Subcutaneous abdominal adipose tissue (tissue), 5 donors: ENCODE measurements around the gene NFYA.
A peak's percentile ranks its signal among the peaks of the same experiment; 100 is the strongest.

Source experiments
- H3K27ac ChIP-seq: one replicate; pipeline ENCODE4 v1.7.0; 2013; ENCODE audit warnings: low read depth, mild to moderate bottlenecking, inconsistent platforms, low read length, moderate library complexity
- H3K27me3 ChIP-seq, 5 donors: one replicate each; pipeline ENCODE4 v1.7.0; 2013; ENCODE audit warnings: low read length in 5 of 5, inconsistent platforms in 1 of 5; ENCODE audit not compliant: control insufficient read depth in 5 of 5, insufficient read depth in 4 of 5
- H3K36me3 ChIP-seq, 5 donors: one replicate each; pipeline ENCODE4 v1.7.0; 2013; ENCODE audit warnings: low read length in 5 of 5; ENCODE audit not compliant: control insufficient read depth in 5 of 5, insufficient read depth in 5 of 5
- H3K4me1 ChIP-seq, 5 donors: one replicate each; pipeline ENCODE4 v1.7.0; 2013; ENCODE audit warnings: low read length in 5 of 5, mild to moderate bottlenecking in 3 of 5, moderate library complexity in 1 of 5; ENCODE audit not compliant: control insufficient read depth in 5 of 5, insufficient read depth in 5 of 5
- H3K4me3 ChIP-seq, 5 donors: one replicate each; pipeline ENCODE4 v1.7.0; 2013; ENCODE audit warnings: low read length in 5 of 5, low read depth in 1 of 5
- H3K9ac ChIP-seq, 5 donors: one replicate each; pipeline ENCODE4 v1.7.0; 2013; ENCODE audit warnings: low read length in 5 of 5, mild to moderate bottlenecking in 4 of 5, moderate library complexity in 3 of 5
- H3K9me3 ChIP-seq, 5 donors: one replicate each; pipeline ENCODE4 v1.7.0; 2013; ENCODE audit warnings: low read length in 5 of 5; ENCODE audit not compliant: control insufficient read depth in 5 of 5
- donor health status: healthy.
- donor health status: healthy.
- donor health status: healthy.
- donor health status: healthy.
- donor health status: healthy.

Gene NFYA

DNA sequence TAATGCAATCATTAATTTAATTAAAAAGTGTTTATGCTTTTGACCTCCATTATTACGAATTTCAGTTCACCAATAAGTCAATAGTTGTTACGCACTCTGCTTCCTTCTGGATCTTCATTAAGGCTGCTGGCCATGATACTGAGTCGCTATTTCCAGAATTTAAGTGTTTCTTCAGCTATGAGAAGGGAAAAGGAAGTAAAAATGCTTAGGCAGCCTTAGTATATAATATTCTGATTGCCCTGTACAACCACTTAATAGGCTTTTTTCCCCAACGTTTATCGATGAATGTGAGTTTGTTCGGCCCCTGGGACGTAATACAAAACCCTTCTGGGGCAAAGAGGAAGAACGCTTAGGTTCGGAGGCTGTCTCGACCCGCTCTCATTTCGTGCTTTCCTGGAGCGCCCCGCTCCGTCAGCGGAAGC is 1.3 kb upstream of the NFYA start:
- Histone ChIP-seq H3K36me3 (peaks cover 6 to 16% (median 14%) of the 10 kb centered on the region in 5 donors), H3K27me3 (no peaks in the 10 kb centered on the region), H3K9ac (peak overlapping the region; percentile 96 to 100 (median 97)), H3K27ac (peak overlapping the region; percentile 100), H3K9me3 (no peaks in the 10 kb centered on the region), H3K4me3 (peak overlapping the region; percentile 83 to 94 (median 89)), H3K4me1 (peaks cover 6 to 31% (median 20%) of the 10 kb centered on the region in 5 donors)

DNA sequence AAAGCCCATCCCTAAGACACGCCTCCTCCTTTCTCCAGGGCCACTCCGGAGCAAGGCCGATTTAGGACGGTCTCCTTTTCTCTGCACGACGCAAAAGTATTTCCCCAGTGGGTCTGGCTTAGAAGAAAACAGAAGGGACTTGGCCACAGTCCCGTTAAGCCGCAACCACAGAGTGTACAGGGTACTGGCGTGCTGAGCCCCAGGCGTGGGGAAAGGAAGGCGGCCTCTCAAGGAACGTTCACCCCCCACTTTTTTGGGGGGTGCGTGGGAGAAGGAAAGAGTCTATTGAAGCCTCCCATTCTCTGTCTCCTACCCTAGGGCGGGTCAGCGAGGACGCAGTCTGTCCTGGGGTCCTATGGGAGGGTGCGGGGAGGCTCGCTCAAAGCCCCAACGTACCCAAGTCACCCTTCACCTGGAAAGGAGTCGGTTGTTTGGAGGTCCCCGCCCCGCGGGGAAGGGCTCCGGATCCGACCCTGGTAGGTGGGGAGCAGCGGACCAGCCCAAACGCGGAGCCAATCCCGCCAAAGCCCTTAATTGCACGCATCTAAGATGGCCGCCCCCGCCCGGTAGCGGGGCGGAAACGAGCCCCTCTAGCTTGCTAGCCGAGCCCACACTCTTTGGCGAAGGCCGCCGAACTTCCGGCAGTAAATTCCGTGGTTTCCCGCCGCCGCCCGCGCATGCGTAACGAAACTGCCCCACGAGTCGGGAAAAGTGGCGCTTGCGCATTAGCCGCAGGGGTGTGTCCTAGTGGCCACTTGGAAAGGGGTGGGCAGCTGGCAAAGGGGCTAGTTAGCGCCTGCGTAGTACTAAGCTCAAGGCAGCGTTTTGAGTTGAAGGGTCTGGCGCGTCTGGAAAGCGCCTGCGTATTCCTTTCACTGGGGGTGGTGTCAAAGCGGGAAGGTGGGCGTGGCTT is 595 bp upstream of the NFYA start, which contains the start of gene OARD1:
OARD1 (minus strand) TSS at position 434 of the 913 bp plus-strand sequence. CDS start 722 bp downstream, outside the sequence.
- Histone ChIP-seq H3K36me3 (peaks cover 6 to 16% (median 12%) of the 10 kb centered on the region in 5 donors), H3K9me3 (no peaks in the 10 kb centered on the region), H3K4me3 (peak within 1 kb of the TSS; percentile 88 to 94 (median 89)), H3K27me3 (no peaks in the 10 kb centered on the region), H3K27ac (peak within 1 kb of the TSS; percentile 100), H3K4me1 (peaks cover 6 to 32% (median 20%) of the 10 kb centered on the region in 5 donors), H3K9ac (peak within 1 kb of the TSS; percentile 96 to 100 (median 97))

DNA sequence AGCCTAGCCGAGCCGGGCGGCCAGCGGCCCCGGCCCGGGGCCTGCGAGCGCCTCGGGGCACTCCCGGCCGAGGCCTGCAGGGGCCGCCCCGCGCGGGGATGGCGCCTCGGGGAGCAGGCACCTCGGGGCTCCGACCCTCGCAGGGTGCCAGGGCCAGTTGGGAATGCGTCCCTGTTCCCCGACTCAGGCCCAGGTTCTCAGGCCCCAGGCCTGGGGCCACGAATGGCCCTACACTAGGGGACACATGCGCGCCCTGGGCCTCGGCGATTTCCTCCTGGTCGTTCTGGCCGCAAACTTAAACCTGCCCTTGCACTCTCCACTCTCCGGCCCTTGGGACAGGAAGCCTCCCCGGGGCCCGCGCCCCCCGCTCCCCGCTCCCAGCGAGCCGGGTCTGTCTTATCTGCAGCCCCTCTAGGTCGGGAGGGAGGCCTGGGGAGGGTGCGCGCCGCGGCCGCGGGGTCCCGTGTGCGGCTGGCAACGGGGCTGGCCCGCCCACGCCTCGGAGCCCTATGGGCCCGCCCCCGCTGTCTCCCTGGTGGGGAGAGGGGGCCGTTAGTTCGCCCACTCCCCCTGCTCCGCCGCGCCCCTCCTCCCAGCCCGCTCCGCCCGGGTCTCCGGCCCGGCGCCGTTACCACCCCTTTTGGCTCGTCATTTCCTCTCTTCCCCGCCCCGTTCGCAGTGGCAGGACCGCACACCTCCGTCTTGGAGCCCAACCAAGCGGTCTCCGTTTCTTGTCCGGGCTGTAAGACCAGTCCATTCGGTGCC is 611 bp downstream of the NFYA start:
- Histone ChIP-seq H3K27me3 (no peaks in the 10 kb centered on the region), H3K4me1 (peaks cover 6 to 32% (median 20%) of the 10 kb centered on the region in 5 donors), H3K4me3 (peak overlapping the region; percentile 71 to 94 (median 88)), H3K36me3 (peaks cover 3 to 8% (median 6%) of the 10 kb centered on the region in 5 donors), H3K27ac (peak overlapping the region; percentile 100), H3K9me3 (no peaks in the 10 kb centered on the region), H3K9ac (peak overlapping the region; percentile 56 to 100 (median 97))

DNA sequence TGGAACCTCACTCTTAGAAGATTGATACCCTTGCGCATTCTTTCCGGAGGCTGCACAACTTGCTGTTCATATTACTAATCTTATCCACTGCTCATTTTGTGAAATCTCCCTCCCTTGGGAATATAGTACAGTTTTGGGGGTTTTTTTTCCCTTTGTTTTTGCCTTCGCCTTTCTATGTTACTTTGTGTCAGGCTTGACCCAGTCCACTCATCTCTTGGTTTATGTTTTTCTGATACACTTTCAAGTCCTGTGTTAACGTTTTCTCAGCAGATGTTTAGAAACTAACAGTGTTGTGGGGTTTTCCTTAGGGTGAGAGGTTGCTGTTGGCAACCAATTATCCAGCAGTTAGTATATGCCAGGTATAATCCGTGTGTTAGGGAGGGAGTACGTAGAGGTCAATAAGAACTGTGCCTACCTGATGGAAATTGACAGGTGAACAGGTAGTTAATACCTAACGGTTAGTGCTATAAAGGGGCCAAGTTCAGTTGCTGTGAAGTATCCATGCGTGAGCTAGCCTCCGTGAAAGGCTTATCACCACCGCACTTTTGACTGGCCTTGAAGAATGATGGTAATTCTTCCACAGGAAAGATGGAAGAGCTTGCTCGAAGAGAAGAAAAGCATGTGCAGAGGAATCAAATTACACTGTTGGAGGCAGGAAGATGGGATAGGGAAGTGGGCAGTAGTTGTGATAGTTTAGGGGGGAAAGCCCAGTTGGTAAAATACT is 1.4 kb downstream of the NFYA start:
- peaks cover 2 to 11% (median 7%) of the 10 kb centered on the region in 5 donors for H3K36me3 ChIP-seq
- H3K27ac ChIP-seq, result peak overlapping the region; percentile 100
- peaks cover 6 to 32% (median 20%) of the 10 kb centered on the region in 5 donors for H3K4me1 ChIP-seq
- H3K27me3 ChIP-seq, result no peaks in the 10 kb centered on the region
- peak overlapping the region; percentile 71 to 94 (median 88) for H3K4me3 ChIP-seq
- H3K9ac ChIP-seq, result peak overlapping the region; percentile 51 to 100 (median 97)
- no peaks in the 10 kb centered on the region for H3K9me3 ChIP-seq

DNA sequence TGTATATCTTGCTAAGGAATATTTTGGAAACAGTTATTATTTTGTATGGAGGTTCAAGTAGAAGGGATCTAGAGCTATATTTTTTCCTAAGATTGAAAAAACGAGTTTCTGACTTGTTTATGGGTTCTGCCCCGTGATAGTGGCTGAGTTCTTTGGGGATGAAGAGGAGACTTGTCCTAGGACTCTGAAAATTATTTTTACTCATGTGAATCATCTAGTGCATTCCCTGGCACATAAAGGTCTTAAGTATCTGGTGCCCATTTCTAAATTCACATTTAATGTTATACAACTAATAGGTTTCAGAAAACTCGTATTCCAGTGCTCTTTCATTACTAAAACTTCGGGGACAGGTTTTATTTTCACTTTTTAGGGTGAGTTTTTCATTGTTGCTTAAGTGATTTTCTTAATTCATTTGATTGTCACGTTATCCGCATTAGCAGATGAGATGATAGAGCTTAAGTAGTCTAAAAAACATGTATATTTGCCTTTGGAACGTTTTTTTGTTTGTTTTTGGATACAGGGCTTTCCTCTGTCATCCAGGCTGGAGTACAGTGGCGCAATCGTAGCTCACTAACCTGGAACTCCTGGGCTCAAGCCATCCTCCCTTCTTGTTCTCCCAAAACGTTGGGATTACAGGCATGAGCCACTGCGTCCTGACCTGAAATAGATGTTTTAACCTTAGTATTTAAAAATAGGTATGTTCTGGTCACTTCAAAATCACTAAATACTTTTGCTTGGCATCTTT is 2.1 kb downstream of the NFYA start:
- H3K9me3 ChIP-seq, result no peaks in the 10 kb centered on the region
- H3K4me1 ChIP-seq, result peaks cover 6 to 32% (median 20%) of the 10 kb centered on the region in 5 donors
- peak overlapping the region in 4 of 5 donors; percentile 71 to 94 (median 84) for H3K4me3 ChIP-seq
- peak overlapping the region; percentile 12 to 100 (median 96) for H3K9ac ChIP-seq
- H3K27me3 ChIP-seq, result no peaks in the 10 kb centered on the region
- H3K36me3 ChIP-seq, result peaks cover 5 to 10% (median 9%) of the 10 kb centered on the region in 5 donors
- peak overlapping the region; percentile 100 for H3K27ac ChIP-seq

DNA sequence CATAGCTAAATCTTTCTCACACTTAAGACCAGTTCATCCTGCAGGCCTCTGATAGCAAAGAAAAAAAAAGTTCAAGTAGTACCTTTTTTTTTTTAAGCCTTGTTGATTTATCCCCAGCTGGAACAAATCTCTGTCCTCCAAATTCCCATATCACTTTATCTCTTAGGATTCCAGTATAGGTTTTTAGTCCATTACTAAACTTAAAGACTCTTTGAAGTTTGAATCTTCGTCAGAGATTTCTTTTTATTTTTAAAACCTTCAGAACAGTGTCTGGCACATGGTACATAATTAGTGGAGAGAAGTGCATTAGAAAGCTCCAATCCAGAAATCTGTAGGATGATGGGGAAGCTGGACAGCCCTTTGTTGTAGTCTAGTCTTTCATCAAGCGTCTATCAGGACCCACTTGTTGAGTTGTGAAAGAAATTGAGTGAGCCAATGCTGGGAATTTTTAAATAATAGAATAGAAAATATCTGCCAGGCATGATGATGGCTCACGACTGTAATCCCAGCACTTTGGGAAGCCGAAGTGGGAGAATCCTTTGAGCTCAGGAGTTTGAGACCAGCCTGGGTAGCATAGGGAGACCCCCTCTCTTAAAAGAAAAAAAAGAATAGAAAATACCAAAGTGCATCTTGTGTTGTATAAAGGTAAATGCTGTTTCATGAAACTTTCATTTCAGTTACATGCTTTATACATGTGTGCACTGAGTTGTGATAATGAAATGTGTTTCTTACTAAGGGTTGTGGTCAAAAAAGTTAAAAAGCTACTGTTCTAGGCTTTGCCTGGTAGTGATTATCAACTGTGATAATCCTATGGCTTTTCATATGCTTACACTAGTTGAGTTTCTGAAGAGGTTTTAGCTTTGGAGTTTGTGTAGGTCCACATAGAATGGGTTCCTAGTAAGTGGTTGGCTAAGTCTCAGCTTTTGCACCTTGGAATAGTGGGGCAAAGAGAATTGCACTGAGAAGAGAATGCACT is 3.2 kb downstream of the NFYA start:
- Histone ChIP-seq H3K9ac (no peak overlapping the region), H3K9me3 (no peaks in the 10 kb centered on the region), H3K27me3 (no peaks in the 10 kb centered on the region), H3K36me3 (peaks cover 12 to 21% (median 16%) of the 10 kb centered on the region in 5 donors), H3K4me1 (peaks cover 6 to 26% (median 21%) of the 10 kb centered on the region in 5 donors), H3K27ac (peak overlapping the region; percentile 100), H3K4me3 (no peak overlapping the region)

DNA sequence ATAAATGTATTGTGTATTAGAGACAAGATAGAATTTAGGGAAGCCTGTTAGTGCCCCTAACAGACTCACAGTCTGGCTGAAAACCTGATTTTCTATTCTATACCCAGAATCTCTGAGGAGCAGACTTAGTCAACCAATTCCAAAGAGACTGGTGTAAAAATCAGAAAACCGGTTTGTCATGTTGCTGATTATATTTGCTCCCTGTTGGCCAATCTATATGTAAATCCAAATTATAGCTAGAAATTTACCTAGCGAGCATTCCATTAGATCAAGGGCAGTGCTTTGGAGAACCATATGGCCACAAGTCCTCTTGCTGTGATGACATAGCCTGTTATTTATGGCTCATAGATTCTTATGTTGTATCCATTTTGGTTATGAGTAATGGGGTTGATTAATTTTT is 4.8 kb downstream of the NFYA start:
- Histone ChIP-seq H3K4me3 (no peak overlapping the region), H3K27me3 (no peaks in the 10 kb centered on the region), H3K9ac (no peak overlapping the region), H3K9me3 (no peaks in the 10 kb centered on the region), H3K4me1 (peaks cover 6 to 22% (median 18%) of the 10 kb centered on the region in 5 donors), H3K36me3 (peaks cover 17 to 27% (median 22%) of the 10 kb centered on the region in 5 donors), H3K27ac (no peak overlapping the region)

DNA sequence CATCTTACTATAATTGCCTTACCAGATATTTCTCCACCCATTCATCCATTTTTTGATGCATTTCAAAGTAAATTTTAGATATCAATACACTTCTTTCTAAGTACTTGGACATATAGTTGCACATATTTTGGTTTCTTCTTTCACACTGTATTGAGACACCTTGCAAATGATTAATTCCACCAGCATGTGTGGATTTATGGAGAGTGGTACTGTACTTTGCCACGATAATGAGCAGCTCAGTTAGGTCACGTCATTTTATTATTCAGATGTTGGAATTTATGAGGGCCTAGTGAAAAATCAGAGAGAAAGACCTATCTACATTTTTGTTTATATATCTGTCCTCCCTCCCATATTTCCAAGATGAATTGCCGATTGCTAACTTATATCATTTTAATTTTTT is 5.3 kb downstream of the NFYA start:
- Histone ChIP-seq H3K9me3 (no peaks in the 10 kb centered on the region), H3K4me1 (peaks cover 6 to 22% (median 18%) of the 10 kb centered on the region in 5 donors), H3K27me3 (no peaks in the 10 kb centered on the region), H3K9ac (no peak overlapping the region), H3K4me3 (no peak overlapping the region), H3K36me3 (peaks cover 20 to 27% (median 23%) of the 10 kb centered on the region in 5 donors), H3K27ac (no peak overlapping the region)
